ENCODE data around the gene DCTN3.

DNA sequence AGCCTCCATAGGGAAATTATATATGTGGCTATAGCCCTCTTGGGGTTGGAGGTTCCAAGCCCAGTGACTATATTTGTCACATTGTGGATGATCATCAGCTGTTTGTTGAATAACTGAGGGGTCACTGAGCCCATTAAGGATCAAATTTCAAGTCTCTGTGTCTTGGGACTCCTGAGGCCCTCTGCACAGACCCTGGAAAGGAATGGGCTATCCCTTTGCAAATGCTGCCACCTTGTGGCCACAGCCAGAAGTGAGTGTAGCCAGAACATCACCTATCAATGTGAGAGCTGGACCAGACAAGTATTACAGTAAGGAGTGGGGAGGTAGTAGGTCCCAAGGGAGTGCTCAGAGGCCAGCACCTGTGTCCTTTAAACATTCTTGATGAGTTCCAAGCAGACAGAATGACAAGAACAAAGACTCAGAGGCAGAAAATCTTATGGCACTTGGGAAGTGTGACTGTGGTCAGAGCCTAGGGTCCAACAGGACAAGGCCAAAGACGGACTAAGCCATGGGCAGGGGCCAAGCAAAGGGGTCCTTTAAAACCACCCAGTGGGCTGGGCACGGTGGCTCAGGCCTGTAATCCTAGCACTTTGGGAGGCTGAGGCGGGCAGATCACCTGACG, 16.6 kb downstream of the DCTN3 start:
- no peak for TF ChIP-seq EZH2 (IDR thresholded peaks at IDR 0.05; ENCODE audit: insufficient read depth, low read length)
- TF ChIP-seq, protein P1, sequence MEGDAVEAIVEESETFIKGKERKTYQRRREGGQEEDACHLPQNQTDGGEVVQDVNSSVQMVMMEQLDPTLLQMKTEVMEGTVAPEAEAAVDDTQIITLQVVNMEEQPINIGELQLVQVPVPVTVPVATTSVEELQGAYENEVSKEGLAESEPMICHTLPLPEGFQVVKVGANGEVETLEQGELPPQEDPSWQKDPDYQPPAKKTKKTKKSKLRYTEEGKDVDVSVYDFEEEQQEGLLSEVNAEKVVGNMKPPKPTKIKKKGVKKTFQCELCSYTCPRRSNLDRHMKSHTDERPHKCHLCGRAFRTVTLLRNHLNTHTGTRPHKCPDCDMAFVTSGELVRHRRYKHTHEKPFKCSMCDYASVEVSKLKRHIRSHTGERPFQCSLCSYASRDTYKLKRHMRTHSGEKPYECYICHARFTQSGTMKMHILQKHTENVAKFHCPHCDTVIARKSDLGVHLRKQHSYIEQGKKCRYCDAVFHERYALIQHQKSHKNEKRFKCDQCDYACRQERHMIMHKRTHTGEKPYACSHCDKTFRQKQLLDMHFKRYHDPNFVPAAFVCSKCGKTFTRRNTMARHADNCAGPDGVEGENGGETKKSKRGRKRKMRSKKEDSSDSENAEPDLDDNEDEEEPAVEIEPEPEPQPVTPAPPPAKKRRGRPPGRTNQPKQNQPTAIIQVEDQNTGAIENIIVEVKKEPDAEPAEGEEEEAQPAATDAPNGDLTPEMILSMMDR (IDR thresholded peaks at IDR 0.05; ENCODE audit: insufficient read depth, low read depth, low read length), result peak; percentile 96

Measured in astrocyte (in vitro differentiated cells and primary cell).